Left cardiac atrium (tissue), 2 donors: Measurements from ENCODE around the gene DIRAS1. TPM values are rescaled to one million over a fixed set of nuclear protein-coding genes. Genes with fewer than 3 reads are reported as not detected.

Experiments
- total RNA-seq, 2 donors: library from RNA; stranded (reverse); fragmentation: NEBNext Ultra II Directional; extraction: Animal tissue kit (Norgen Biotek cat#: 25700); gene quantifications; one replicate each; pipeline ENCODE4 v1.2.1, GENCODE V29; 2021
- donor health status: DM: no; HTN: yes; CAD: no; lungs with severe emphysema.
- donor health status: DM: yes; HTN: yes; CAD: no.

The DIRAS1 gene
- total RNA-seq, 2 donors from 2014 or later, result 108 to 211 TPM

Other genes starting within 250 kb of the DIRAS1 start
- 100 to 1,000 TPM in 1 of 2 donors, 10 to 100 TPM in 1; 64.0 to 189 TPM for gene GADD45B, start 245.2 kb downstream of the DIRAS1 start, total RNA-seq
- gene GNG7, start 18.7 kb downstream of the DIRAS1 start, total RNA-seq, result 10 to 100 TPM; 19.8 to 45.9 TPM
- 10 to 100 TPM; 21.9 to 25.5 TPM for gene SLC39A3, start 18.6 kb upstream of the DIRAS1 start, total RNA-seq
- gene SGTA, start 61.9 kb upstream of the DIRAS1 start, total RNA-seq, result 10 to 100 TPM; 52.5 to 88.1 TPM
- gene THOP1, start 64.1 kb upstream of the DIRAS1 start, total RNA-seq, result 10 to 100 TPM; 48.4 to 74.5 TPM
- 1 to 10 TPM; 4.1 to 4.8 TPM for gene ZNF554, start 98.5 kb upstream of the DIRAS1 start, total RNA-seq
- 10 to 100 TPM in 1 of 2 donors, 1 to 10 TPM in 1; 6.7 to 10.7 TPM for gene ZNF555, start 120.1 kb upstream of the DIRAS1 start, total RNA-seq
- not detected for gene ZNF556, start 146.0 kb upstream of the DIRAS1 start, total RNA-seq
- gene ZNF57, start 179.6 kb upstream of the DIRAS1 start, total RNA-seq, result 1 to 10 TPM; 2.2 to 2.9 TPM
- gene ZNF77, start 223.6 kb upstream of the DIRAS1 start, total RNA-seq, result 1 to 10 TPM; 2.7 to 3.5 TPM